CD8-positive, alpha-beta memory T cell (primary cell): ENCODE measurements around the gene MISP. TPM values are rescaled to one million over a fixed set of nuclear protein-coding genes. Genes with fewer than 3 reads are reported as not detected.
"Not testable (repeated sequence)": the region's sequence is repeated elsewhere in the genome, so short reads cannot be mapped to it uniquely, and the experiment has no call there.

Source experiments
- CTCF ChIA-PET: fragments of 350-600 bp; sonication (Branson Sonifier 250); formaldehyde crosslinking; loops from one replicate; lab custom pipeline; 2021; ENCODE audit warnings: antibody characterized with exemption; lab: Charles Lee
- POLR2A ChIA-PET: fragments of 350-600 bp; sonication (Branson Sonifier 250); formaldehyde crosslinking; loops from one replicate; lab custom pipeline; 2021; ENCODE audit warnings: antibody characterized with exemption; lab: Charles Lee
- DNase-seq, 5 donors: peaks; one replicate each; pipeline versions ENCODE4 v3.0.0 to v3.0.0-alpha.2; 2020 to 2022; ENCODE audit warnings: mixed read lengths in 1 of 5
- H3K27ac ChIP-seq: one replicate; pipeline ENCODE4 v1.7.0; 2013; ENCODE audit warnings: low read depth, mild to moderate bottlenecking, low read length, moderate library complexity
- H3K27me3 ChIP-seq: 2 replicates; pipeline ENCODE4 v1.7.0; 2013; ENCODE audit warnings: low read length, mild to moderate bottlenecking; ENCODE audit not compliant: insufficient read depth, poor library complexity, severe bottlenecking
- H3K36me3 ChIP-seq: 2 replicates; pipeline ENCODE4 v1.7.0; 2013; ENCODE audit warnings: mild to moderate bottlenecking, low read length, moderate library complexity; ENCODE audit not compliant: insufficient read depth
- H3K4me1 ChIP-seq: 2 replicates; pipeline ENCODE4 v1.7.0; 2013; ENCODE audit warnings: mild to moderate bottlenecking, low read length, moderate library complexity; ENCODE audit not compliant: insufficient read depth
- H3K4me3 ChIP-seq: 2 replicates; pipeline ENCODE4 v1.7.0; 2013; ENCODE audit warnings: mild to moderate bottlenecking, low read length
- H3K9me3 ChIP-seq: 2 replicates; pipeline ENCODE4 v1.7.0; 2013; ENCODE audit warnings: mild to moderate bottlenecking, low read length
- H3K27ac Mint-ChIP-seq, 8 donors: one replicate each; pipeline ENCODE4 v1.8.0; 2020 to 2021; ENCODE audit warnings: mixed read lengths in 8 of 8, mild to moderate bottlenecking in 6 of 8, inconsistent platforms in 3 of 8, moderate library complexity in 3 of 8
- H3K27me3 Mint-ChIP-seq, 2 donors: one replicate each; pipeline ENCODE4 v1.8.0; 2020 to 2021; ENCODE audit warnings: mixed read lengths in 2 of 2, mild to moderate bottlenecking in 1 of 2, moderate library complexity in 1 of 2
- H3K36me3 Mint-ChIP-seq, 3 donors: one replicate each; pipeline ENCODE4 v1.8.0; 2020 to 2021; ENCODE audit warnings: mixed read lengths in 3 of 3, inconsistent platforms in 1 of 3, mild to moderate bottlenecking in 1 of 3
- H3K4me1 Mint-ChIP-seq, 3 donors: one replicate each; pipeline ENCODE4 v1.8.0; 2020 to 2021; ENCODE audit warnings: mixed read lengths in 3 of 3, inconsistent platforms in 1 of 3, mild to moderate bottlenecking in 1 of 3
- H3K4me3 Mint-ChIP-seq, 7 donors: one replicate each; pipeline ENCODE4 v1.8.0; 2020 to 2021; ENCODE audit warnings: mixed read lengths in 7 of 7, mild to moderate bottlenecking in 6 of 7, moderate library complexity in 4 of 7, inconsistent platforms in 2 of 7
- H3K9me3 Mint-ChIP-seq, 5 donors: one replicate each; pipeline ENCODE4 v1.8.0; 2020 to 2022; ENCODE audit warnings: mixed read lengths in 5 of 5, mild to moderate bottlenecking in 3 of 5, moderate library complexity in 2 of 5, inconsistent platforms in 1 of 5
- polyA plus RNA-seq: library from polyadenylated mRNA; unstranded; fragments of 300-500 nt; fragmentation: Illumina TruSeq; gene quantifications from one replicate; pipeline ENCODE4 v1.2.3, GENCODE V29; 2021
- total RNA-seq, 2 experiments: library from RNA; stranded (reverse); gene quantifications; one replicate each; pipeline ENCODE4 v1.2.3, GENCODE V29; 2021

Gene MISP
- total and polyA plus RNA-seq, 3 experiments from 2014 or later: not detected

GRCh38 chr19:745138-745537, 5.8 kb upstream of the MISP start:
- H3K27ac Mint-ChIP-seq, H3K9me3 ChIP-seq, H3K4me1 ChIP-seq, H3K4me3 ChIP-seq, H3K27me3 Mint-ChIP-seq, H3K27ac ChIP-seq, H3K4me1 Mint-ChIP-seq, H3K9me3 Mint-ChIP-seq, H3K36me3 Mint-ChIP-seq, CTCF ChIA-PET, POLR2A ChIA-PET, DNase-seq, H3K36me3 ChIP-seq, H3K4me3 Mint-ChIP-seq, H3K27me3 ChIP-seq: not testable (repeated sequence)

DNA sequence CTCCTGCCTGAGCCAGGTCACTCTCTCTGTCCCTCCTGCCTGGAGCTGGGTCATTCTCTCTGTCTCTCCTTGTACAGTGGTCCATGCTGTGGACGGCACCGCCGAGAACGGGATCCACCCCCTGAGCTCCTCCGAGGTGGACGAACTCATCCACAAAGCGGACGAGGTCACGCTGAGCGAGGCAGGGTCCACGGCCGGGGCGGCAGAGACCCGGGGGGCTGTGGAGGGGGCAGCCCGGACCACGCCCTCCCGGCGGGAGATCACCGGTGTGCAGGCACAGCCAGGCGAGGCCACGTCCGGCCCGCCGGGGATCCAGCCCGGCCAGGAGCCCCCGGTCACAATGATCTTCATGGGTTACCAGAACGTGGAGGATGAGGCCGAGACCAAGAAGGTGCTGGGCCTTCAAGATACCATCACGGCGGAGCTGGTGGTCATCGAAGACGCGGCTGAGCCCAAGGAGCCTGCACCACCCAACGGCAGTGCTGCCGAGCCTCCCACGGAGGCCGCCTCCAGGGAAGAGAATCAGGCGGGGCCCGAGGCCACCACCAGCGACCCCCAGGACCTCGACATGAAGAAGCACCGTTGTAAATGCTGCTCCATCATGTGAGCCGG, 4.6 kb upstream of the MISP start:
- no peak overlapping the region for H3K27ac Mint-ChIP-seq
- H3K27me3 Mint-ChIP-seq: no peaks in the 10 kb centered on the region
- H3K36me3 Mint-ChIP-seq: no peaks in the 10 kb centered on the region
- Histone ChIP-seq H3K4me1 (no peaks in the 10 kb centered on the region), H3K27ac (no peak overlapping the region), H3K9me3 (no peaks in the 10 kb centered on the region), H3K36me3 (no peaks in the 10 kb centered on the region), H3K27me3 (no peaks in the 10 kb centered on the region), H3K4me3 (no peak overlapping the region)
- no peak for DNase-seq
- POLR2A ChIA-PET: no interaction called here
- H3K9me3 Mint-ChIP-seq: peaks cover 0 to 2% (median 2%) of the 10 kb centered on the region in 5 donors
- no peak overlapping the region for H3K4me3 Mint-ChIP-seq
- CTCF ChIA-PET: no interaction called here
- H3K4me1 Mint-ChIP-seq: no peaks in the 10 kb centered on the region

DNA sequence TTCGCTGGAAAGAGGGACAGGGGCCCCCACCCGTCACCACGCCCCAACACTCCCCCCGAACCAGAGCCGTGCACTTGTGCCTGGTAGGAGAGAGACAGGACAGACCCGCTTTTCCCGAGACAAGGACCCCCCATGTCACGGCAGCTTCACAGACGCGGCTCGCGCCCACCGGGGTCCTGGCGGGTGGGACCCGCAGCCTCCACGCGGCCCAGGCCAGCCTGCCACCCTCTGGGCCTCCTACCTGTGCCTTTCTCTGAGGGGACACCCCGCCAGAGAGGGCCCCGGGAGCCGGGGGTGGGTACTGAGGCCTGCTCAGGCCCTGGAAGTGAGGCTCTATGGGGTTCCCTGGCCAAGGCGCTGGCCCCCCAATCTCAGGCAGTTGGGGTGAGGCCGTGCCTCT, 4.0 kb upstream of the MISP start:
- CTCF ChIA-PET: no interaction called here
- no peaks in the 10 kb centered on the region for H3K36me3 Mint-ChIP-seq
- POLR2A ChIA-PET: no interaction called here
- no peak overlapping the region for H3K27ac ChIP-seq
- no peaks in the 10 kb centered on the region for H3K27me3 Mint-ChIP-seq
- H3K4me1 ChIP-seq: no peaks in the 10 kb centered on the region
- no peaks in the 10 kb centered on the region for H3K36me3 ChIP-seq
- peaks cover 0 to 2% (median 2%) of the 10 kb centered on the region in 5 donors for H3K9me3 Mint-ChIP-seq
- no peaks in the 10 kb centered on the region for H3K9me3 ChIP-seq
- DNase-seq: no peak
- no peak overlapping the region for H3K27ac Mint-ChIP-seq
- H3K4me3 ChIP-seq: no peak overlapping the region
- no peaks in the 10 kb centered on the region for H3K4me1 Mint-ChIP-seq
- no peaks in the 10 kb centered on the region for H3K27me3 ChIP-seq
- no peak overlapping the region for H3K4me3 Mint-ChIP-seq

DNA sequence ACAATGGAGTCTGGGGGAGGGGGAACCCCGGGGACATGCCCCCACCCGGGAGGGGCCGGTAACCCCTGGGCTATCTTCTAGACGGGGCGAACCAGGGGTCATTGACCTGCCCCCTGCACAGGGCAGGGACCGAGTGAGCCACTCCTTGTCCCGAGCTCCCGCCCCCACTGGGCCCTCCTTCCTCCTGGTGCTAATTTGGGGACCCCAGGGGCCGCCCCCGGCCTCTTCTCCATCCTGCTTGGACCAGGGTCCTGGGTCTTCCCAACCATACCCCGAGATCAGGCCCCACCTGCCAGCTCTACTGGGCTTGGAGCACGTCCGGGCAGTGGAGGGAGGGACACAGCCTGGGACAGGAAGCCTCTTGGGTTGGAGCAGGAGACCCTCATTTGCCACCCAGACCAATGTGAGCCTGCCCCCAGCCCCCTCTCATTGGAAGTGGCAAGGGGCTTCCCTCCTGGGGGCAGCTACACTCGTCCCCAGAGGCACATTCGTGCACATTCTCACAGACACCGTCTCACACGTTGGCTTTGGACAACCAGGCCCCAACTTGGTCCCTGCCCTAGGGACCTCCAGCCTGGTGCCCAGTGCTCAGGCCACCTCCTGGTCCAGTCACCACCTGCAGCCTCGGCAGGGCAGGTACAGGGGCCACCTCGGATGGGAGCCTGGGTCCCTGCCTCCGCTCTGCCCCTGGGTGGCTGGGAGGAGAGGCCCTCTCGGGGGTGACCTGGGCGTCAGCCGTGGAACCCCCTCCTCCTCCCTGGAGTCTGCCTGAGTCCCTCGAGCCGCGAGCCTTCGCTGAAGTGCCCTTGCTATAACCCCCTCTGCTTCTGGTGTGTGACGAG, 3.3 kb upstream of the MISP start:
- Histone ChIP-seq H3K27me3 (no peaks in the 10 kb centered on the region), H3K4me3 (no peak overlapping the region), H3K9me3 (no peaks in the 10 kb centered on the region), H3K27ac (no peak overlapping the region), H3K4me1 (no peaks in the 10 kb centered on the region), H3K36me3 (no peaks in the 10 kb centered on the region)
- Mint-ChIP-seq H3K4me3 (no peak overlapping the region), H3K27me3 (no peaks in the 10 kb centered on the region), H3K27ac (no peak overlapping the region), H3K36me3 (no peaks in the 10 kb centered on the region), H3K9me3 (peaks cover 0 to 2% (median 0%) of the 10 kb centered on the region in 5 donors), H3K4me1 (no peaks in the 10 kb centered on the region)
- no peak for DNase-seq
- ChIA-PET POLR2A (no interaction called here), CTCF (no interaction called here)

DNA sequence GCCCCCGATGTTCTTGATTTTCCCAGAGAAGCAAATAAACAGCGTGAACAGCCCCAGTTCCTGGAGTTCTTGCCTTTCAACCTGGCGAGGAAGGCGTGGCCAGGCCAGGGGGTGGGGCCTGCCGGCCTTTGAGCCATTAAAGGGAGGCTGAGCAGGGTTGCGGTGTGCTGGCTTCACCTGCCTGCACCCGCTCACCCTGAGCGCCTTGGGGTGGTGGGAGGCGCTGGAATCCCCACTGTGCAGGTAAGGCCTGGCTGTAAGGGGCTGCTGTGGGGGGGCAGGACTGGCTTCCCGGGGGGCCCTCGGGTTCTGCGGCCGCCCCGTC, 2.7 kb upstream of the MISP start:
- no peaks in the 10 kb centered on the region for H3K4me1 ChIP-seq
- no peaks in the 10 kb centered on the region for H3K9me3 ChIP-seq
- Mint-ChIP-seq H3K4me1 (no peaks in the 10 kb centered on the region), H3K27ac (no peak overlapping the region), H3K36me3 (no peaks in the 10 kb centered on the region), H3K9me3 (peaks cover 0 to 2% (median 0%) of the 10 kb centered on the region in 5 donors), H3K4me3 (no peak overlapping the region), H3K27me3 (no peaks in the 10 kb centered on the region)
- H3K36me3 ChIP-seq: no peaks in the 10 kb centered on the region
- no peak overlapping the region for H3K27ac ChIP-seq
- CTCF ChIA-PET: no interaction called here
- POLR2A ChIA-PET: no interaction called here
- no peaks in the 10 kb centered on the region for H3K27me3 ChIP-seq
- no peak overlapping the region for H3K4me3 ChIP-seq
- no peak for DNase-seq

DNA sequence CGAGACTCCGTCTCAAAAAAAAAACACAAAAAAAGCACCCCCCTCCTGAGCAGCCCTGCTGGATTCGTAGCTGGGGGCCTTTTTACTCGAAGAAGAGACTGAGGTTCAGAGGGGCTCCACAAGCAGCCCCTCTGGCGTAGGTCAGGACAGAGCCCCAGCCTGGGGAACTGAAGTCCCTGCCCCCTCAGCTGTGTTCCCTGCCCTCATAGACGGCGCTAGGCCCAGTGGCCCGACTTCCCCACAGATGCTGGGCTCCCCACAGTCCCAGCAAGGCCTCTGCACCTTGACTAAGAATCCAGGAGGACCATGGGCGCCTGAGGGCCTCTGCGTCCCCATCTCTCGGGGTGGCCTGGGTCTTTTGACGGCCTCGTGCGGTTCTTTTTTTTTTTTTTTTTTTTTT, 1.1 kb upstream of the MISP start:
- ChIA-PET CTCF (no interaction called here), POLR2A (no interaction called here)
- Mint-ChIP-seq H3K27me3 (peaks cover 0 to 2% of the 10 kb centered on the region in 2 donors), H3K4me3 (no peak overlapping the region), H3K4me1 (no peaks in the 10 kb centered on the region), H3K9me3 (no peaks in the 10 kb centered on the region), H3K27ac (no peak overlapping the region), H3K36me3 (no peaks in the 10 kb centered on the region)
- no peaks in the 10 kb centered on the region for H3K27me3 ChIP-seq
- H3K4me3 ChIP-seq: no peak overlapping the region
- no peaks in the 10 kb centered on the region for H3K4me1 ChIP-seq
- no peaks in the 10 kb centered on the region for H3K36me3 ChIP-seq
- H3K9me3 ChIP-seq: no peaks in the 10 kb centered on the region
- no peak for DNase-seq
- no peak overlapping the region for H3K27ac ChIP-seq

DNA sequence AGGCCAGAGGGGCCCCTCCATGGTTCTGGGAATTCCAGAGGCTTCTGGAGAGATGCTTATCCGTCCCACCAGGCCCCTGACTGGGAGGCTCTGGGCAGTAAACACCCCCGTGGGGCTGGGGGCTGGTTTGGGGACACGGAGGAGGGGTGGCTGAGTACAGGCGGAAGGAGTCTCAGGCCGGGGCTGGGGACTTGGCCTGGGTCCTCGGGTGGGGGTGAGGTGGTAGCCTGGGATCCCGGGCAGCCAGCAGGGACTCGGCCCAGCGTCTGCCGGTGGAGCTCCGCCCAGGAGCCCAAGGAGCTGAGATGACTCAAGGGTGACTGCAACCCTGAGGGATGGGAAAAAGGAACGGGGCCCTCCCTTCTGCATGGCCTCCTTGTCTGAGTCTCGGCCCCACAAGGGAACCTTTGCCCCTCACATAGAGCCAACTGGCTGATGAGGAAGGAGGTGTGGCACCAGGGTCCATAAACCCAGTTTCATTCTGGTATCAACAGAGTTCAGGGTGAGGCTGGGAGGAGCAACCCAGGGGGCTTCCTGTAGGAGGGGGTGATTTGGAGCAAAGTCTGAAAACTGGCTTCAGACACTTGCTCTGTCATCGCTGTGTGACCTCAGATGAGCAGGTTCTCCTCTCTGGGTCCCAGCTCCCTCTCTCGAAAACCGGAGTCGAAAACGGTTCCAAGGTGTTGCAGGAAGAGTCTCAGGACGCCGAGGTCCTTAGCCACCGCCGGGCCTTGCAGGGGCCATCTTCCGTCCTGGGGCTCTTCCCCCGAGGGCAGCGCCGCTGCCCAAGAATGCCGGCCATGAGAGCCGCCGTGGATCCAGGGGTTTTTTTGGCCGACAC, 809 bp downstream of the MISP start:
- Mint-ChIP-seq H3K36me3 (no peaks in the 10 kb centered on the region), H3K4me1 (no peaks in the 10 kb centered on the region), H3K27me3 (peaks cover 0 to 2% of the 10 kb centered on the region in 2 donors), H3K9me3 (no peaks in the 10 kb centered on the region), H3K27ac (no peak overlapping the region), H3K4me3 (no peak overlapping the region)
- no peaks in the 10 kb centered on the region for H3K4me1 ChIP-seq
- POLR2A ChIA-PET: no interaction called here
- no peak overlapping the region for H3K4me3 ChIP-seq
- H3K36me3 ChIP-seq: no peaks in the 10 kb centered on the region
- DNase-seq: no peak
- no peaks in the 10 kb centered on the region for H3K9me3 ChIP-seq
- CTCF ChIA-PET: interaction anchor here (1.2 kb wide), 1 partner anchor 11 kb away, joined by 3 read pairs; no protein-coding TSS in a partner anchor
- no peaks in the 10 kb centered on the region for H3K27me3 ChIP-seq
- no peak overlapping the region for H3K27ac ChIP-seq
